ENCODE data around the gene GPR45.
"Not testable (repeated sequence)": the region's sequence is repeated elsewhere in the genome, so short reads cannot be mapped to it uniquely, and the experiment has no call there.

Gene GPR45

DNA sequence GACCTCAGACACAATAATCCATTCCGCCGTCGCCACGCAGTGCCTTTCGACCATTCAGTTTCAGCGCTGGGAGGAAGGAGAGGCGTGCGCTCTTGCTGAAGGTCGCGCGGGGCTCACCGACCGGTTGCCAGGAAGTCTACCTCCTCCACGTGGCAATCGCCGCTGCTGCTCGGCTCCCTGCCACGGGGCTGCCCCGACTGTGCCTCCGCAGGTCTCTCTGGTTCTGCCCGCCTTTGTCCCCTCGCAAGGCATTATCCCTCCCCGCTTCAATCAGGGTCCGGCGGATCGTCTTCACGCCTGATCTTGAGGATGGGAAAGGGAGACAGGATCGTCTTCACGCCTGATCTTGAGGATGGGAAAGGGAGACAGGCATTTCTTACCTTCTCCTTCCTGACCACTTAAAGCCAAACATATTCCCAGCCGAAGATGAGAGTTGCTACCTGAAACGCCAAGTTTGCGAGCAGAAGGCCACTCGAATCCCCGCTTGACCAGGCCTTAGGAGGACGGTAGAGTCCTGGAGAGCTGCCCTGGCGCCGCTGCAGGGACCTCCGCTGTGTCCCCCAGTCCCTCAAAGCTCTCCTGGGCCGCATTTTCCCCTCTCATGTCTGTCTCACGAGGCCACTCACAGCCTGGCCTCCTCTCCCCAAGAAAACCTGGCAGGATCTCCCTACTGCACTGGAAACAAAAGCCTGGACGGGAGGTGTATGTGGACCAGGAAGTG lies 4.3 kb upstream of the GPR45 start:
- peaks cover 13% of the 10 kb centered on the region for H3K4me1 ChIP-seq
- no peaks in the 10 kb centered on the region for H3K9me3 ChIP-seq

DNA sequence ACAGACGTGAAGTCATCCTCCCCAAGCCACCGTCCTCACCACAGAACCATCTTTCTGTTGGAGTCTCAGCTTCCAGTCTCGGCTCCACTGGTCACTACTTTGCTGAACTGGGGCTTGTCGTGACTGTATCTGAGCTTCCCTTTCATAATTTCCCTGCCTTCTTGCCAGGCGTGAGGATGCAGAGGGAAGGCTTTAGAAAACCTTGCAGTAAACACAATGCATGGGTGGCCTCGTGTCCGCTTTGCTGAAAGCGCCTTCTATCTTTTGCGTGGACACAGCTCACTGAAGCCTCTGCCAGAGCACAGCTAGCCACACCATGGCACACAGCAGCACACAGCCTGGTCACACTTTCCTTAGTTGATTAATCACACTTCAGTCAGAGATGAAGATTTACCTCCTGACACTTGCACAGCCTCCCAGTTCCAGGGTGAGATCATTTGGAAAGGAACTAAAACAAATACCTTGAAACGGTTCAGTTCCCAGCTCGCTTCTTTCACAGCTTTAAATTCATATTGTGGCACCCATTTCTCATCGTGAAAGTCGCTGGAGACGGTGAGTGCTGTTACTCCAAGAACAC lies 2.8 kb upstream of the GPR45 start:
- TF ChIP-seq Cebpa-rat (IDR thresholded peaks at IDR 0.05) = no peak
- Histone ChIP-seq H4K20me1 (no peaks in the 10 kb centered on the region), H3K9me3 (no peaks in the 10 kb centered on the region), H3K4me1 (peaks cover 7% of the 10 kb centered on the region; the same call in 1 of the 2 replicates), H3K4me3 (no peak overlapping the region), H3K4me2 (no peak overlapping the region; the same call in 1 of the 2 replicates), H3K36me3 (no peaks in the 10 kb centered on the region), H3K27me3 (no peaks in the 10 kb centered on the region), H3K9ac (no peak overlapping the region), H3K27ac (no peak overlapping the region)

More for the DNA sequence above, 4.3 kb upstream of the GPR45 start:
- Histone ChIP-seq H3K9ac (no peak overlapping the region), H3K27ac (no peak overlapping the region), H3K27me3 (no peaks in the 10 kb centered on the region), H3K4me2 (no peak overlapping the region), H3K4me3 (no peak overlapping the region), H3K36me3 (no peaks in the 10 kb centered on the region), H4K20me1 (no peaks in the 10 kb centered on the region)
- no peak for TF ChIP-seq Cebpa-rat (IDR thresholded peaks at IDR 0.05)

- Histone ChIP-seq H3K36me3 (no peaks in the 10 kb centered on the region), H4K20me1 (no peaks in the 10 kb centered on the region), H3K9ac (no peak overlapping the region), H3K4me3 (no peak overlapping the region), H3K27me3 (no peaks in the 10 kb centered on the region), H3K4me2 (no peak overlapping the region), H3K27ac (no peak overlapping the region), H3K4me1 (peaks cover 7% of the 10 kb centered on the region; the same call in 1 of the 2 replicates), H3K9me3 (no peaks in the 10 kb centered on the region)
- no peak for TF ChIP-seq Cebpa-rat (IDR thresholded peaks at IDR 0.05)
These were observed 1.6 kb upstream of the GPR45 start for GRCh38 chr2:105239924-105240323.

- Histone ChIP-seq H3K27ac (no peak overlapping the region), H3K4me1 (peaks cover 7% of the 10 kb centered on the region; the same call in 1 of the 2 replicates), H4K20me1 (no peaks in the 10 kb centered on the region), H3K4me2 (no peak overlapping the region), H3K9me3 (no peaks in the 10 kb centered on the region), H3K4me3 (no peak overlapping the region), H3K36me3 (no peaks in the 10 kb centered on the region), H3K27me3 (no peaks in the 10 kb centered on the region), H3K9ac (no peak overlapping the region)
- TF ChIP-seq Cebpa-rat (IDR thresholded peaks at IDR 0.05) = no peak
These were observed 897 bp downstream of the GPR45 start for GRCh38 chr2:105242286-105242993.

DNA sequence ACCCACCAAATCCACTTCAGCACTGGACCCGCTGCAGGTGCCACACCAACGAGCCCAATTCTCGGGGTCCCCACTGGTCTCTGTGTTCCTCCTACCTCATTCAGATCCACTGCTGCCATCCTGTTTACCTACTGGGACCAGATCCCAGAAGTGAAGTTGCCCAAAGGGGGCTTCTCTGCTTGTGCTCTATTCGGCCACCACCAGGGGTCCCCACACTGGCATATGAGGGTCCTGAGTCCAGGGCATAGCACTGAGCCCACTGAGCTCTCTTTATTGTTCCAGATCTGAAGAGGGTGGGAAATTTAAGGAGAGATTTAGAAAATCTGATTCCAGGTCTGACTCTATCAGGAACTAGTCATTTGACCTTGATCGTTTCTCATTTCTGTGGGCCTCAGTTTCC lies 2.4 kb downstream of the GPR45 start:
- TF ChIP-seq Cebpa-rat (IDR thresholded peaks at IDR 0.05) = no peak
- Histone ChIP-seq H3K27ac (no peak overlapping the region), H3K27me3 (no peaks in the 10 kb centered on the region), H3K9ac (no peak overlapping the region), H4K20me1 (no peaks in the 10 kb centered on the region), H3K9me3 (no peaks in the 10 kb centered on the region), H3K4me2 (no peak overlapping the region), H3K4me1 (no peaks in the 10 kb centered on the region), H3K4me3 (no peak overlapping the region), H3K36me3 (no peaks in the 10 kb centered on the region)

- Histone ChIP-seq H3K9ac (no peak overlapping the region), H3K27me3 (no peaks in the 10 kb centered on the region), H3K4me2 (no peak overlapping the region), H3K27ac (no peak overlapping the region), H3K36me3 (no peaks in the 10 kb centered on the region), H3K4me3 (no peak overlapping the region), H4K20me1 (no peaks in the 10 kb centered on the region), H3K9me3 (no peaks in the 10 kb centered on the region), H3K4me1 (no peaks in the 10 kb centered on the region)
- no peak for TF ChIP-seq Cebpa-rat (IDR thresholded peaks at IDR 0.05)
These were observed 2.9 kb downstream of the GPR45 start for GRCh38 chr2:105244451-105244850.

- H3K9me3 ChIP-seq = no peaks in the 10 kb centered on the region; the same call in 1 of the 2 replicates
- no peak for TF ChIP-seq Cebpa-rat (IDR thresholded peaks at IDR 0.05)
- no peak overlapping the region for H3K4me2 ChIP-seq
- no peak overlapping the region for H3K4me3 ChIP-seq
- no peaks in the 10 kb centered on the region for H3K36me3 ChIP-seq
- H4K20me1 ChIP-seq = no peaks in the 10 kb centered on the region
- H3K27ac ChIP-seq = no peak overlapping the region
- H3K9ac ChIP-seq = no peak overlapping the region
- no peaks in the 10 kb centered on the region for H3K27me3 ChIP-seq
- no peaks in the 10 kb centered on the region for H3K4me1 ChIP-seq
These were observed 7.0 kb downstream of the GPR45 start for GRCh38 chr2:105248316-105249070.

- H3K4me3 ChIP-seq = no peak overlapping the region
- H3K27ac ChIP-seq = no peak overlapping the region
- H3K9ac ChIP-seq = no peak overlapping the region
- H3K4me2 ChIP-seq = no peak overlapping the region
- H3K9me3 ChIP-seq = no peaks in the 10 kb centered on the region; the same call in 1 of the 2 replicates
- peaks cover 4% of the 10 kb centered on the region; the same call in 1 of the 2 replicates for H3K4me1 ChIP-seq
- no peak for TF ChIP-seq Cebpa-rat (IDR thresholded peaks at IDR 0.05)
- H3K27me3 ChIP-seq = no peaks in the 10 kb centered on the region
- H3K36me3 ChIP-seq = no peaks in the 10 kb centered on the region
- no peaks in the 10 kb centered on the region for H4K20me1 ChIP-seq
These were observed 7.6 kb downstream of the GPR45 start for GRCh38 chr2:105249181-105249580.

GRCh38 chr2:105249891-105250290 lies 8.3 kb downstream of the GPR45 start:
- no peak overlapping the region for H3K27ac ChIP-seq

DNA sequence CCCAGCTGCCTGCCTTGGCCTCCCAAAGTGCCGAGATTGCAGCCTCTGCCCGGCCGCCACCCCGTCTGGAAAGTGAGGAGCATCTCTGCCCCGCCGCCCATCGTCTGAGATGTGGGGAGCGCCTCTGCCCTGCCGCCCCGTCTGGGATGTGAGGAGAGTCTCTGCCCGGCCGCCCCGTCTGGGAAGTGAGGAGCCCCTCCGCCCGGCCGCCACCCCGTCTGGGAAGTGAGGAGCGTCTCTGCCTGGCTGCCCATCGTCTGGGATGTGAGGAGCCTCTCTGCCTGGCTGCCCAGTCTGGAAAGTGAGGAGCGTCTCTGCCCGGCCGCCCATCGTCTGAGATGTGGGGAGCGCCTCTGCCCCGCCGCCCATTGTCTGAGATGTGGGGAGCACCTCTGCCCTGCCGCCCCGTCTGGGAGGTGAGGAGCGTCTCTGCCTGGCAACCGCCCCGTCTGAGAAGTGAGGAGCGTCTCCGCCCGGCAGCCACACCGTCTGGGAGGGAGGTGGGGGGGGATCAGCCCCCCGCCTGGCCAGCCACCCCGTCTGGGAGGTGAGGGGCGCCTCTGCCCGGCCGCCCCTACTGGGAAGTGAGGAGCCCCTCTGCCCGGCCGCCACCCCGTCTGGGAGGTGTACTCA lies 9.6 kb downstream of the GPR45 start:
- H3K4me3 ChIP-seq, H3K27ac ChIP-seq, H3K36me3 ChIP-seq, H3K4me2 ChIP-seq, H3K9me3 ChIP-seq, H3K4me1 ChIP-seq, H4K20me1 ChIP-seq, H3K27me3 ChIP-seq, H3K9ac ChIP-seq: not testable (repeated sequence)

More at GRCh38 chr2:105249891-105250290, 8.3 kb downstream of the GPR45 start:
- H3K4me1 ChIP-seq = peaks cover 6% of the 10 kb centered on the region; the same call in 1 of the 2 replicates
- H3K9me3 ChIP-seq = no peaks in the 10 kb centered on the region; the same call in 1 of the 2 replicates
- no peaks in the 10 kb centered on the region for H3K36me3 ChIP-seq
- no peaks in the 10 kb centered on the region for H3K27me3 ChIP-seq
- TF ChIP-seq Cebpa-rat (IDR thresholded peaks at IDR 0.05) = no peak
- no peak overlapping the region for H3K9ac ChIP-seq
- no peak overlapping the region for H3K4me2 ChIP-seq
- no peaks in the 10 kb centered on the region for H4K20me1 ChIP-seq
- H3K4me3 ChIP-seq = no peak overlapping the region

Data from BLaER1 (cell line).